ENCODE measurements around the gene TMPRSS9. TPM values are rescaled to one million over a fixed set of nuclear protein-coding genes. Genes with fewer than 3 reads are reported as not detected.
A peak's percentile ranks its signal among the peaks of the same experiment; 100 is the strongest.

Gene TMPRSS9
- total RNA-seq, 3 donors from 2014 or later (not counting 1 experiment from before 2014, with no cell fraction given): not detected

GRCh38 chr19:2432131-2432848 lies 72.2 kb downstream of the TMPRSS9 start:
- ATAC-seq: no peak
- DNase-seq: no peak
- intact Hi-C loops (cut with micrococcal nuclease): no loop called here
- Histone ChIP-seq H3K27ac (ENCODE audit: low read length) (no peak overlapping the region), H3K4me3 (ENCODE audit: low read length) (no peak overlapping the region), H3K27me3 (ENCODE audit: control insufficient read depth, insufficient read depth, low read length) (no peaks in the 10 kb centered on the region), H3K9me3 (ENCODE audit: control insufficient read depth, insufficient read depth, low read length) (no peaks in the 10 kb centered on the region), H3K4me1 (ENCODE audit: control insufficient read depth, insufficient read depth, low read length) (peaks cover 8% of the 10 kb centered on the region), H3K36me3 (ENCODE audit: control insufficient read depth, insufficient read depth, low read length) (peaks cover 15% of the 10 kb centered on the region)
- H3K4me3 Mint-ChIP-seq: no peak overlapping the region
- no peaks in the 10 kb centered on the region for H3K9me3 Mint-ChIP-seq
- 97% methylated on average over 25 of the region's 25 CpGs for WGBS (ENCODE audit: insufficient coverage)
- TF ChIP-seq, protein P1, sequence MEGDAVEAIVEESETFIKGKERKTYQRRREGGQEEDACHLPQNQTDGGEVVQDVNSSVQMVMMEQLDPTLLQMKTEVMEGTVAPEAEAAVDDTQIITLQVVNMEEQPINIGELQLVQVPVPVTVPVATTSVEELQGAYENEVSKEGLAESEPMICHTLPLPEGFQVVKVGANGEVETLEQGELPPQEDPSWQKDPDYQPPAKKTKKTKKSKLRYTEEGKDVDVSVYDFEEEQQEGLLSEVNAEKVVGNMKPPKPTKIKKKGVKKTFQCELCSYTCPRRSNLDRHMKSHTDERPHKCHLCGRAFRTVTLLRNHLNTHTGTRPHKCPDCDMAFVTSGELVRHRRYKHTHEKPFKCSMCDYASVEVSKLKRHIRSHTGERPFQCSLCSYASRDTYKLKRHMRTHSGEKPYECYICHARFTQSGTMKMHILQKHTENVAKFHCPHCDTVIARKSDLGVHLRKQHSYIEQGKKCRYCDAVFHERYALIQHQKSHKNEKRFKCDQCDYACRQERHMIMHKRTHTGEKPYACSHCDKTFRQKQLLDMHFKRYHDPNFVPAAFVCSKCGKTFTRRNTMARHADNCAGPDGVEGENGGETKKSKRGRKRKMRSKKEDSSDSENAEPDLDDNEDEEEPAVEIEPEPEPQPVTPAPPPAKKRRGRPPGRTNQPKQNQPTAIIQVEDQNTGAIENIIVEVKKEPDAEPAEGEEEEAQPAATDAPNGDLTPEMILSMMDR (IDR thresholded peaks at IDR 0.05): no peak
- H3K36me3 Mint-ChIP-seq: no peaks in the 10 kb centered on the region
- no peaks in the 10 kb centered on the region for H3K27me3 Mint-ChIP-seq (ENCODE audit: low read depth in 2 of 2)
- H3K27ac Mint-ChIP-seq: peak overlapping the region in 1 of 2 donors; percentile 68
- peaks cover 7 to 8% of the 10 kb centered on the region in 2 donors for H3K4me1 Mint-ChIP-seq

DNA sequence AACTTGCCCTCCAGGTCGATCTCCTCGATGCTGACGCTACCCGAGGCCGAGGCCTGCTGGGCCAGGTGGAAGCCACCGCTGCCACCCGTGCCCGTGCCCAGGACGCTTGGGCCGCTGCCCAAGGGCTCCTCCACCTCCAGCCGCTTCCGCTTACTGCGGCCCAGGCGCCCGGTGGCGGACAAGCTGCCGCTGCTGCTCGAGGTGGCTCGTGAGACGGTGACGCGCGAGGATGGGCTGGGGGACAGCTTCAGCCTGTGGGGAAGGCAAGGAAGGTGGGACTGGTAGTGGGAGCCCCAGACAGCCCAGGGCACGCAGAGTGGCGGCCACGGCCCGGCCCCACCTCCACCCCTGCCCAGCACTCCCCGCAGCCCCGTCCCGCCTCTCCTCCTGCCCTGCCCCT lies 73.8 kb downstream of the TMPRSS9 start:
- no peaks in the 10 kb centered on the region for H3K36me3 Mint-ChIP-seq
- DNase-seq: no peak
- intact Hi-C loops (cut with micrococcal nuclease): no loop called here

GRCh38 chr19:2434267-2434666 lies 74.2 kb downstream of the TMPRSS9 start:
- no peak overlapping the region for H3K27ac ChIP-seq (ENCODE audit: low read length)
- H3K4me3 ChIP-seq (ENCODE audit: low read length): no peak overlapping the region
- intact Hi-C loops (cut with micrococcal nuclease): no loop called here
- no peaks in the 10 kb centered on the region for H3K4me1 Mint-ChIP-seq
- H3K4me1 ChIP-seq (ENCODE audit: control insufficient read depth, insufficient read depth, low read length): no peaks in the 10 kb centered on the region
- peaks cover 24% of the 10 kb centered on the region for H3K36me3 ChIP-seq (ENCODE audit: control insufficient read depth, insufficient read depth, low read length)
- 98% methylated on average over 22 of the region's 22 CpGs for WGBS (ENCODE audit: insufficient coverage)
- no peak overlapping the region for H3K4me3 Mint-ChIP-seq
- H3K9me3 Mint-ChIP-seq: no peaks in the 10 kb centered on the region
- TF ChIP-seq, protein P1 (IDR thresholded peaks at IDR 0.05): no peak
- H3K27me3 Mint-ChIP-seq (ENCODE audit: low read depth in 2 of 2): no peaks in the 10 kb centered on the region
- peak in 1 of 3 donors; percentile 3 for ATAC-seq
- no peaks in the 10 kb centered on the region for H3K36me3 Mint-ChIP-seq
- no peak overlapping the region for H3K27ac Mint-ChIP-seq
- DNase-seq: no peak
- H3K9me3 ChIP-seq (ENCODE audit: control insufficient read depth, insufficient read depth, low read length): no peaks in the 10 kb centered on the region
- no peaks in the 10 kb centered on the region for H3K27me3 ChIP-seq (ENCODE audit: control insufficient read depth, insufficient read depth, low read length)

More for the DNA sequence above, 73.8 kb downstream of the TMPRSS9 start:
- Histone ChIP-seq H3K9me3 (ENCODE audit: control insufficient read depth, insufficient read depth, low read length) (no peaks in the 10 kb centered on the region), H3K27me3 (ENCODE audit: control insufficient read depth, insufficient read depth, low read length) (no peaks in the 10 kb centered on the region), H3K4me1 (ENCODE audit: control insufficient read depth, insufficient read depth, low read length) (no peaks in the 10 kb centered on the region), H3K27ac (ENCODE audit: low read length) (no peak overlapping the region), H3K4me3 (ENCODE audit: low read length) (no peak overlapping the region), H3K36me3 (ENCODE audit: control insufficient read depth, insufficient read depth, low read length) (peaks cover 24% of the 10 kb centered on the region)
- Mint-ChIP-seq H3K4me3 (no peak overlapping the region), H3K27ac (no peak overlapping the region), H3K27me3 (ENCODE audit: low read depth in 2 of 2) (no peaks in the 10 kb centered on the region), H3K4me1 (no peaks in the 10 kb centered on the region), H3K9me3 (no peaks in the 10 kb centered on the region)
- 98% methylated on average over 30 of the region's 30 CpGs for WGBS (ENCODE audit: insufficient coverage)
- no peak for ATAC-seq
- TF ChIP-seq, protein P1 (IDR thresholded peaks at IDR 0.05): no peak

Data from natural killer cell (primary cell).